Mucosa of rectum (tissue), 2 donors: ENCODE measurements around the gene USH2A.

Source experiments
- H3K27ac ChIP-seq, 2 donors: one replicate each; pipeline ENCODE4 v1.7.0; 2013; ENCODE audit warnings: inconsistent platforms in 2 of 2, low read depth in 2 of 2, low read length in 2 of 2
- H3K27me3 ChIP-seq, 2 donors: one replicate each; pipeline ENCODE4 v1.7.0; 2013; ENCODE audit warnings: low read length in 2 of 2; ENCODE audit not compliant: control insufficient read depth in 2 of 2, insufficient read depth in 2 of 2
- H3K36me3 ChIP-seq, 2 donors: one replicate each; pipeline ENCODE4 v1.7.0; 2013; ENCODE audit warnings: low read length in 2 of 2; ENCODE audit not compliant: control insufficient read depth in 2 of 2, insufficient read depth in 2 of 2
- H3K4me1 ChIP-seq, 2 donors: one replicate each; pipeline ENCODE4 v1.7.0; 2013; ENCODE audit warnings: low read length in 2 of 2, mild to moderate bottlenecking in 1 of 2; ENCODE audit not compliant: control insufficient read depth in 2 of 2, insufficient read depth in 2 of 2
- H3K4me3 ChIP-seq, 2 donors: one replicate each; pipeline ENCODE4 v1.7.0; 2013; ENCODE audit warnings: low read length in 2 of 2
- H3K9ac ChIP-seq, 2 donors: one replicate each; pipeline ENCODE4 v1.7.0; 2013; ENCODE audit warnings: low read length in 2 of 2, low read depth in 1 of 2, mild to moderate bottlenecking in 1 of 2
- H3K9me3 ChIP-seq, 2 donors: one replicate each; pipeline ENCODE4 v1.7.0; 2013; ENCODE audit warnings: low read length in 2 of 2; ENCODE audit not compliant: control insufficient read depth in 2 of 2
- donor health status: healthy.
- donor health status: Normal muscosa, but diverticular disease.

USH2A gene

GRCh38 chr1:215895276-215895675 is 528.0 kb downstream of the USH2A start:
- no peak overlapping the region for H3K27ac ChIP-seq
- H3K9ac ChIP-seq = no peak overlapping the region
- H3K9me3 ChIP-seq = no peaks in the 10 kb centered on the region
- no peak overlapping the region for H3K4me3 ChIP-seq
- H3K4me1 ChIP-seq = no peaks in the 10 kb centered on the region
- H3K36me3 ChIP-seq = no peaks in the 10 kb centered on the region
- H3K27me3 ChIP-seq = no peaks in the 10 kb centered on the region

GRCh38 chr1:215894617-215895016 is 528.6 kb downstream of the USH2A start:
- Histone ChIP-seq H3K9ac (no peak overlapping the region), H3K36me3 (no peaks in the 10 kb centered on the region), H3K27me3 (no peaks in the 10 kb centered on the region)

GRCh38 chr1:215891266-215892057 is 531.8 kb downstream of the USH2A start:
- no peak overlapping the region for H3K4me3 ChIP-seq
- H3K27me3 ChIP-seq = no peaks in the 10 kb centered on the region
- no peaks in the 10 kb centered on the region for H3K36me3 ChIP-seq
- H3K9me3 ChIP-seq = no peaks in the 10 kb centered on the region
- no peaks in the 10 kb centered on the region for H3K4me1 ChIP-seq
- H3K27ac ChIP-seq = no peak overlapping the region
- no peak overlapping the region for H3K9ac ChIP-seq

More at GRCh38 chr1:215894617-215895016, 528.6 kb downstream of the USH2A start:
- no peak overlapping the region for H3K4me3 ChIP-seq
- no peaks in the 10 kb centered on the region for H3K9me3 ChIP-seq
- H3K4me1 ChIP-seq = no peaks in the 10 kb centered on the region
- no peak overlapping the region for H3K27ac ChIP-seq

GRCh38 chr1:215890438-215890837 is 532.8 kb downstream of the USH2A start:
- H3K36me3 ChIP-seq = no peaks in the 10 kb centered on the region
- H3K27me3 ChIP-seq = no peaks in the 10 kb centered on the region
- no peaks in the 10 kb centered on the region for H3K4me1 ChIP-seq
- H3K27ac ChIP-seq = no peak overlapping the region
- no peaks in the 10 kb centered on the region for H3K9me3 ChIP-seq
- no peak overlapping the region for H3K9ac ChIP-seq
- H3K4me3 ChIP-seq = no peak overlapping the region

GRCh38 chr1:215889871-215890270 is 533.4 kb downstream of the USH2A start:
- H3K27me3 ChIP-seq = no peaks in the 10 kb centered on the region
- no peaks in the 10 kb centered on the region for H3K9me3 ChIP-seq
- no peak overlapping the region for H3K27ac ChIP-seq
- H3K36me3 ChIP-seq = no peaks in the 10 kb centered on the region
- no peak overlapping the region for H3K9ac ChIP-seq
- H3K4me1 ChIP-seq = no peaks in the 10 kb centered on the region
- no peak overlapping the region for H3K4me3 ChIP-seq

- Histone ChIP-seq H3K9me3 (no peaks in the 10 kb centered on the region), H3K4me3 (no peak overlapping the region), H3K27me3 (no peaks in the 10 kb centered on the region), H3K4me1 (no peaks in the 10 kb centered on the region), H3K9ac (no peak overlapping the region), H3K36me3 (no peaks in the 10 kb centered on the region), H3K27ac (no peak overlapping the region)
Measured at GRCh38 chr1:215888159-215888558, 535.1 kb downstream of the USH2A start.

- Histone ChIP-seq H3K36me3 (no peaks in the 10 kb centered on the region), H3K27ac (no peak overlapping the region), H3K4me3 (no peak overlapping the region), H3K9me3 (no peaks in the 10 kb centered on the region), H3K9ac (no peak overlapping the region), H3K27me3 (no peaks in the 10 kb centered on the region), H3K4me1 (no peaks in the 10 kb centered on the region)
Measured at GRCh38 chr1:215887627-215888026, 535.6 kb downstream of the USH2A start.

GRCh38 chr1:215883004-215883403 is 540.2 kb downstream of the USH2A start:
- Histone ChIP-seq H3K27ac (no peak overlapping the region), H3K27me3 (no peaks in the 10 kb centered on the region), H3K9me3 (no peaks in the 10 kb centered on the region), H3K9ac (no peak overlapping the region), H3K36me3 (no peaks in the 10 kb centered on the region), H3K4me1 (no peaks in the 10 kb centered on the region), H3K4me3 (no peak overlapping the region)

GRCh38 chr1:215878843-215879242 is 544.4 kb downstream of the USH2A start:
- Histone ChIP-seq H3K9ac (no peak overlapping the region), H3K9me3 (no peaks in the 10 kb centered on the region), H3K4me3 (no peak overlapping the region), H3K36me3 (no peaks in the 10 kb centered on the region), H3K27me3 (no peaks in the 10 kb centered on the region), H3K4me1 (no peaks in the 10 kb centered on the region), H3K27ac (no peak overlapping the region)

- H3K4me3 ChIP-seq = no peak overlapping the region
- H3K27ac ChIP-seq = no peak overlapping the region
- no peaks in the 10 kb centered on the region for H3K27me3 ChIP-seq
- H3K36me3 ChIP-seq = no peaks in the 10 kb centered on the region
- no peak overlapping the region for H3K9ac ChIP-seq
- no peaks in the 10 kb centered on the region for H3K4me1 ChIP-seq
- H3K9me3 ChIP-seq = no peaks in the 10 kb centered on the region
Measured at GRCh38 chr1:215878128-215878527, 545.1 kb downstream of the USH2A start.
